HG02571 (cell line): ENCODE data around the gene GSTA4.

ENCODE experiments used
- ATAC-seq: cut with Tn5 transposase; IDR thresholded peaks from one replicate; pipeline ENCODE4 v1.9.1; 2021; ENCODE audit warnings: mild to moderate bottlenecking, moderate library complexity; ENCODE audit not compliant: unreplicated experiment

The GSTA4 gene

GRCh38 chr6:52995089-52995912, at the start of gene GSTA4:
TSS of gene GSTA4 (minus strand) at chr6:52995284. CDS start at chr6:52994243, 1,041 bp downstream.
- peak; percentile 97 for ATAC-seq

- no peak for ATAC-seq
Measured at GRCh38 chr6:53044572-53044971, 49.5 kb upstream of the GSTA4 start.

- ATAC-seq, result no peak
Measured at GRCh38 chr6:53044071-53044470, 49.0 kb upstream of the GSTA4 start.

- ATAC-seq, result no peak
Measured at GRCh38 chr6:53043581-53043980, 48.5 kb upstream of the GSTA4 start.

GRCh38 chr6:53042112-53042511, 47.0 kb upstream of the GSTA4 start:
- no peak for ATAC-seq

GRCh38 chr6:53041356-53041755, 46.3 kb upstream of the GSTA4 start:
- no peak for ATAC-seq

GRCh38 chr6:53038596-53038995, 43.5 kb upstream of the GSTA4 start:
- no peak for ATAC-seq

GRCh38 chr6:53038141-53038540, 43.1 kb upstream of the GSTA4 start:
- ATAC-seq, result no peak

- no peak for ATAC-seq
Measured at GRCh38 chr6:53035549-53036213, 40.6 kb upstream of the GSTA4 start.

GRCh38 chr6:53033764-53034163, 38.7 kb upstream of the GSTA4 start:
- no peak for ATAC-seq

GRCh38 chr6:53032849-53033248, 37.8 kb upstream of the GSTA4 start:
- ATAC-seq, result no peak

GRCh38 chr6:53031281-53031680, 36.2 kb upstream of the GSTA4 start:
- ATAC-seq, result no peak

GRCh38 chr6:53029761-53030160, 34.7 kb upstream of the GSTA4 start:
- no peak for ATAC-seq

- no peak for ATAC-seq
Measured at GRCh38 chr6:53029257-53029656, 34.2 kb upstream of the GSTA4 start.

GRCh38 chr6:53028467-53028866, 33.4 kb upstream of the GSTA4 start:
- no peak for ATAC-seq

GRCh38 chr6:53027131-53027718, 32.1 kb upstream of the GSTA4 start:
- ATAC-seq, result no peak

- no peak for ATAC-seq
Measured at GRCh38 chr6:53026526-53026925, 31.4 kb upstream of the GSTA4 start.

GRCh38 chr6:53023323-53023722, 28.2 kb upstream of the GSTA4 start:
- no peak for ATAC-seq

- no peak for ATAC-seq
Measured at GRCh38 chr6:53020005-53020744, 25.1 kb upstream of the GSTA4 start.

- no peak for ATAC-seq
Measured at GRCh38 chr6:53018446-53018845, 23.4 kb upstream of the GSTA4 start.

- ATAC-seq, result no peak
Measured at GRCh38 chr6:53015486-53015885, 20.4 kb upstream of the GSTA4 start.
